GM23338 (cell line): ENCODE measurements around the gene PHTF2. TPM values are rescaled to one million over a fixed set of nuclear protein-coding genes. Genes with fewer than 3 reads are reported as not detected.
A peak's percentile ranks its signal among the peaks of the same experiment; 100 is the strongest.

Experiments used
- ATAC-seq: fragments of 200-7000 bp; cut with Tn5 transposase; 3 replicates; pipeline ENCODE4 v1.9.1; 2020
- DNase-seq: peaks from one replicate; pipeline ENCODE4 v3.0.0-alpha.2; 2015; ENCODE audit warnings: low spot score
- H2AFZ ChIP-seq: fragments of 200-600 bp; sonication (generic); 2 replicates; pipeline ENCODE4 v1.8.0; 2016; ENCODE audit warnings: antibody characterized with exemption, mild to moderate bottlenecking, moderate library complexity
- H3F3A ChIP-seq: fragments of 200-600 bp; sonication (generic); replicated peaks from 2 replicates; pipeline ENCODE4 v1.8.0; 2017; ENCODE audit warnings: antibody characterized with exemption, mixed run types, low read depth
- H3K27ac ChIP-seq: fragments of 200-600 bp; sonication (generic); 2 replicates; pipeline ENCODE4 v1.6.1; 2016; ENCODE audit warnings: low read depth
- H3K27me3 ChIP-seq: fragments of 200-600 bp; sonication (generic); 2 replicates; pipeline ENCODE4 v1.8.0; 2016; ENCODE audit warnings: mild to moderate bottlenecking, mixed run types, moderate library complexity; ENCODE audit not compliant: insufficient read depth
- H3K36me3 ChIP-seq: fragments of 200-600 bp; sonication (generic); 2 replicates; pipeline ENCODE4 v1.8.0; 2016; ENCODE audit warnings: mild to moderate bottlenecking; ENCODE audit not compliant: insufficient read depth
- H3K4me1 ChIP-seq: fragments of 200-600 bp; sonication (generic); 2 replicates; pipeline ENCODE4 v1.8.0; 2016; ENCODE audit warnings: mild to moderate bottlenecking, moderate library complexity; ENCODE audit not compliant: insufficient read depth
- H3K4me2 ChIP-seq: fragments of 200-600 bp; sonication (generic); 2 replicates; pipeline ENCODE4 v1.7.1; 2017; ENCODE audit warnings: mixed run types
- H3K4me3 ChIP-seq: fragments of 200-600 bp; sonication (generic); 2 replicates; pipeline ENCODE4 v1.6.1; 2016; ENCODE audit warnings: mixed run types
- H3K79me2 ChIP-seq: fragments of 200-600 bp; sonication (generic); replicated peaks from 2 replicates; pipeline ENCODE4 v1.8.0; 2017; ENCODE audit warnings: mild to moderate bottlenecking; ENCODE audit not compliant: insufficient read depth
- H3K9me2 ChIP-seq: fragments of 200-600 bp; sonication (generic); 2 replicates; pipeline ENCODE4 v1.8.0; 2017; ENCODE audit not compliant: insufficient read depth
- H4K20me1 ChIP-seq: fragments of 200-600 bp; sonication (generic); replicated peaks from 2 replicates; pipeline ENCODE4 v1.8.0; 2017; ENCODE audit warnings: mild to moderate bottlenecking; ENCODE audit not compliant: insufficient read depth
- H3K27ac Mint-ChIP-seq: 2 replicates; pipeline ENCODE4 v1.8.0; 2020; ENCODE audit warnings: inconsistent platforms, mild to moderate bottlenecking, moderate library complexity, mixed read lengths
- H3K27me3 Mint-ChIP-seq: 3 replicates; pipeline ENCODE4 v1.8.0; 2022; ENCODE audit warnings: low read depth, mild to moderate bottlenecking, moderate library complexity, mixed read lengths, inconsistent platforms; ENCODE audit not compliant: insufficient read depth, poor library complexity
- H3K36me3 Mint-ChIP-seq: 3 replicates; pipeline ENCODE4 v1.8.0; 2021; ENCODE audit warnings: low read depth, mild to moderate bottlenecking, inconsistent platforms, moderate library complexity, mixed read lengths
- H3K4me1 Mint-ChIP-seq: 3 replicates; pipeline ENCODE4 v1.8.0; 2020; ENCODE audit warnings: mild to moderate bottlenecking, inconsistent platforms, mixed read lengths
- H3K4me3 Mint-ChIP-seq: 3 replicates; pipeline ENCODE4 v1.8.0; 2021; ENCODE audit warnings: moderate library complexity, mild to moderate bottlenecking, inconsistent platforms, mixed read lengths
- H3K9me3 Mint-ChIP-seq: 3 replicates; pipeline ENCODE4 v1.8.0; 2020; ENCODE audit warnings: moderate library complexity, mild to moderate bottlenecking, inconsistent platforms, mixed read lengths
- EZH2phosphoT487 ChIP-seq: fragments of 200-600 bp; sonication (generic); IDR thresholded peaks from one replicate; pipeline ENCODE4 v1.8.1; 2018; ENCODE audit warnings: antibody characterized with exemption; ENCODE audit not compliant: unreplicated experiment
- NANOG ChIP-seq: IDR thresholded peaks from 2 replicates; pipeline ENCODE4 v1.6.1; 2016; ENCODE audit warnings: antibody characterized with exemption, borderline replicate concordance
- ZNF331 ChIP-seq: fragments of 250-450 bp; sonication (Bioruptor Pico); IDR thresholded peaks from 2 replicates; pipeline ENCODE4 v1.5.0; 2020; ENCODE audit warnings: low read depth, mild to moderate bottlenecking, moderate library complexity
- polyA plus RNA-seq: library from polyadenylated mRNA; unstranded; fragments of >200 nt; fragmentation: Nextera tagmentation; extraction: Ambion mirVana; gene quantifications from 2 replicates; pipeline ENCODE4 v1.2.1, GENCODE V29; 2016
- total RNA-seq: library from RNA; depleted of rRNA; stranded (reverse); fragments of >200 nt; shearing (Covaris generic); gene quantifications from 2 replicates; pipeline ENCODE4 v1.2.3, GENCODE V29; 2014
- TF ChIP-seq, protein P1 (sequence below): IDR thresholded peaks from 2 replicates; pipeline ENCODE4 v1.6.1; 2016; ENCODE audit warnings: antibody characterized with exemption
- TF ChIP-seq, protein P2 (sequence below): IDR thresholded peaks from one replicate; pipeline ENCODE4 v1.6.1; 2018; ENCODE audit warnings: antibody characterized with exemption; ENCODE audit not compliant: unreplicated experiment
- TF ChIP-seq, protein P3 (sequence below), 2 experiments: fragments of 200-600 bp in 1 of 2; sonication (generic) in 1 of 2; conservative IDR thresholded peaks; 2 replicates each; pipeline versions ENCODE4 v1.5.1 to v1.6.1; 2016 to 2017; ENCODE audit warnings: antibody characterized with exemption in 2 of 2, low read depth in 2 of 2, mild to moderate bottlenecking in 2 of 2, moderate library complexity in 1 of 2

Gene PHTF2
- total and polyA plus RNA-seq, 2 experiments from 2014 or later = 14.6 to 24.1 TPM

DNA sequence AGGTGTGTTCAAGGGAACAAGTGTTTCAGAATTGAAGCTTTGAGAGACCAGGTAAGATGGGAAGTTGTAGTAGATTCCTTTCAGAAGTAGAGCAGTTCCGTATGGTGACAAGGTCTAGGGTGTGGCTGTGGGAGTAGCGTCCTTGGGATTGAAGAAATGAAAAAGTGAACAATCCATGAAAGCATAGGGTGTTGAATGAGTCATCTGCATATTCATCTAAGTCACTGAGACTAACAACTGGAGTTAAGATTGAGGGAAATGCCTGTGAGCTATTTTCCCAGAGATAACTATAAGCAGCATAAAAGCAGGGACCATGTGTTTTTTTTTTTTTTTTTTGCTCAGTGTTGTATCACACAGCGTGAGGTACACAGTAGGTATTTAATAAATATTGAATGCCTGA is 134.8 kb downstream of the PHTF2 start (continued):
- TF ChIP-seq, protein P1, sequence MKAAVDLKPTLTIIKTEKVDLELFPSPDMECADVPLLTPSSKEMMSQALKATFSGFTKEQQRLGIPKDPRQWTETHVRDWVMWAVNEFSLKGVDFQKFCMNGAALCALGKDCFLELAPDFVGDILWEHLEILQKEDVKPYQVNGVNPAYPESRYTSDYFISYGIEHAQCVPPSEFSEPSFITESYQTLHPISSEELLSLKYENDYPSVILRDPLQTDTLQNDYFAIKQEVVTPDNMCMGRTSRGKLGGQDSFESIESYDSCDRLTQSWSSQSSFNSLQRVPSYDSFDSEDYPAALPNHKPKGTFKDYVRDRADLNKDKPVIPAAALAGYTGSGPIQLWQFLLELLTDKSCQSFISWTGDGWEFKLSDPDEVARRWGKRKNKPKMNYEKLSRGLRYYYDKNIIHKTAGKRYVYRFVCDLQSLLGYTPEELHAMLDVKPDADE = no peak
- TF ChIP-seq, protein P2, sequence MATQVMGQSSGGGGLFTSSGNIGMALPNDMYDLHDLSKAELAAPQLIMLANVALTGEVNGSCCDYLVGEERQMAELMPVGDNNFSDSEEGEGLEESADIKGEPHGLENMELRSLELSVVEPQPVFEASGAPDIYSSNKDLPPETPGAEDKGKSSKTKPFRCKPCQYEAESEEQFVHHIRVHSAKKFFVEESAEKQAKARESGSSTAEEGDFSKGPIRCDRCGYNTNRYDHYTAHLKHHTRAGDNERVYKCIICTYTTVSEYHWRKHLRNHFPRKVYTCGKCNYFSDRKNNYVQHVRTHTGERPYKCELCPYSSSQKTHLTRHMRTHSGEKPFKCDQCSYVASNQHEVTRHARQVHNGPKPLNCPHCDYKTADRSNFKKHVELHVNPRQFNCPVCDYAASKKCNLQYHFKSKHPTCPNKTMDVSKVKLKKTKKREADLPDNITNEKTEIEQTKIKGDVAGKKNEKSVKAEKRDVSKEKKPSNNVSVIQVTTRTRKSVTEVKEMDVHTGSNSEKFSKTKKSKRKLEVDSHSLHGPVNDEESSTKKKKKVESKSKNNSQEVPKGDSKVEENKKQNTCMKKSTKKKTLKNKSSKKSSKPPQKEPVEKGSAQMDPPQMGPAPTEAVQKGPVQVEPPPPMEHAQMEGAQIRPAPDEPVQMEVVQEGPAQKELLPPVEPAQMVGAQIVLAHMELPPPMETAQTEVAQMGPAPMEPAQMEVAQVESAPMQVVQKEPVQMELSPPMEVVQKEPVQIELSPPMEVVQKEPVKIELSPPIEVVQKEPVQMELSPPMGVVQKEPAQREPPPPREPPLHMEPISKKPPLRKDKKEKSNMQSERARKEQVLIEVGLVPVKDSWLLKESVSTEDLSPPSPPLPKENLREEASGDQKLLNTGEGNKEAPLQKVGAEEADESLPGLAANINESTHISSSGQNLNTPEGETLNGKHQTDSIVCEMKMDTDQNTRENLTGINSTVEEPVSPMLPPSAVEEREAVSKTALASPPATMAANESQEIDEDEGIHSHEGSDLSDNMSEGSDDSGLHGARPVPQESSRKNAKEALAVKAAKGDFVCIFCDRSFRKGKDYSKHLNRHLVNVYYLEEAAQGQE = no peak

DNA sequence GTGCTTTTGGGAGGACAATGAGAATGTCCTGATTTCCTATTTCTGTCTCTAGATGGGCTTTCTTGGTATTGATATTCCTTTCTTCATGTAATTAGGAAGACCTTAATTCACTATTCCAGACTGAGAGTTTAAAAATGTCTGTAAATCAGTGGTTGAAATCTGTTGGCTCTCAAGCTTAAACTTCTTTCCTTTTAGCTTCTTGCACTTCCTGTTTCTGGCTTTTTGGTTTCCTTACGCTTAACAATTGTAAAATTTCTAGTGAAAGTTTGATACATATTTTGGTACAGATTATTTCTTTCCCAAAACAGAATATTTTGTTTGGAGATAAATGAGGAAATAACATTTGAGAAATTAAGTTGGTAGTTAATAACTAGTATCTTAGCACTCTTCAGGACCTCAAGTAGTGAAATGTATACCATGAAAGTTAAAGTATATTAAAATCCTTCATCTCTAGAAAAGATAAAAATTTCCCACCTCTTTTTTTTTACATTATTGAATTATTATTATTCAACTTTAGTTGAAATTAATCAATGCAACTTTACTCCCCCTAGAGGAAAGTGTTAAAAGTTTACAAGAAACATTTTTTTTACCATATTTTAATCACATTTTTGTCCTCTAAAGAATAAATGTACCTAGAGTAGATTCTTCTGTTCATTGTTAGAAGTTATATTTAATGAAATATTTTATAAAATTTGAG is 137.2 kb downstream of the PHTF2 start:
- Histone ChIP-seq H3K36me3 (no peaks in the 10 kb centered on the region), H3K4me3 (no peak overlapping the region), H3K4me2 (no peak overlapping the region), H3K27ac (no peak overlapping the region), H3K9me2 (no peaks in the 10 kb centered on the region), H4K20me1 (no peaks in the 10 kb centered on the region), H3K4me1 (peaks cover 9% of the 10 kb centered on the region), H3F3A (no peaks in the 10 kb centered on the region), H3K27me3 (no peaks in the 10 kb centered on the region), H2AFZ (no peak overlapping the region), H3K79me2 (no peaks in the 10 kb centered on the region)
- no peak for DNase-seq
- peaks cover 2% of the 10 kb centered on the region for H3K27me3 Mint-ChIP-seq
- no peak for ATAC-seq
- H3K36me3 Mint-ChIP-seq = no peaks in the 10 kb centered on the region
- TF ChIP-seq NANOG = no peak
- TF ChIP-seq, protein P3, sequence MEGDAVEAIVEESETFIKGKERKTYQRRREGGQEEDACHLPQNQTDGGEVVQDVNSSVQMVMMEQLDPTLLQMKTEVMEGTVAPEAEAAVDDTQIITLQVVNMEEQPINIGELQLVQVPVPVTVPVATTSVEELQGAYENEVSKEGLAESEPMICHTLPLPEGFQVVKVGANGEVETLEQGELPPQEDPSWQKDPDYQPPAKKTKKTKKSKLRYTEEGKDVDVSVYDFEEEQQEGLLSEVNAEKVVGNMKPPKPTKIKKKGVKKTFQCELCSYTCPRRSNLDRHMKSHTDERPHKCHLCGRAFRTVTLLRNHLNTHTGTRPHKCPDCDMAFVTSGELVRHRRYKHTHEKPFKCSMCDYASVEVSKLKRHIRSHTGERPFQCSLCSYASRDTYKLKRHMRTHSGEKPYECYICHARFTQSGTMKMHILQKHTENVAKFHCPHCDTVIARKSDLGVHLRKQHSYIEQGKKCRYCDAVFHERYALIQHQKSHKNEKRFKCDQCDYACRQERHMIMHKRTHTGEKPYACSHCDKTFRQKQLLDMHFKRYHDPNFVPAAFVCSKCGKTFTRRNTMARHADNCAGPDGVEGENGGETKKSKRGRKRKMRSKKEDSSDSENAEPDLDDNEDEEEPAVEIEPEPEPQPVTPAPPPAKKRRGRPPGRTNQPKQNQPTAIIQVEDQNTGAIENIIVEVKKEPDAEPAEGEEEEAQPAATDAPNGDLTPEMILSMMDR (conservative IDR thresholded peaks at IDR 0.05; ENCODE audit: low read depth in 2 of 2) = peak in 1 of 2 experiments; percentile 61; a peak in 2 of 4 replicates
- H3K9me3 Mint-ChIP-seq = no peaks in the 10 kb centered on the region
- H3K4me1 Mint-ChIP-seq = peaks cover 13% of the 10 kb centered on the region
- no peak overlapping the region for H3K27ac Mint-ChIP-seq
- H3K4me3 Mint-ChIP-seq = no peak overlapping the region

DNA sequence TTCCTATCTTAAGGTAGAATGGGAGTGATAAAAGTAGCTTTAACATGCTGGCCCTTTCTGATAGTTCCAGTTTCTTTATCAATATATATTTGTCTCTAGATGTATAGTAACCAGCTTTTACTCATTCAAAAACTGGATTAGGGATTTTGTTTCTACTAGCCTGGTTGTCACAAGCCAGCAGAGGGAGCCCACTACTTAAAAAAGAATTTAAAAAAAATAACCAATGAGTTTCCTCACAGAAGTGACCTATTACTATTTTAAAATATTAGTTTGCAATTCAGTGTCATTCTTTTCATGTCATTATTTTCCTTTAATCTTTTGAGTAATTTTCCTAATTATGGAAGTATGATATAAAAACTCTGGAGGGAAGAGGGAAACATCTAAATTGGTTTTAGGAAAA is 142.1 kb downstream of the PHTF2 start:
- H3K4me1 Mint-ChIP-seq = peaks cover 3% of the 10 kb centered on the region; the same call in 2 of the 3 replicates

More for the DNA sequence above, 142.1 kb downstream of the PHTF2 start:
- H3K27ac Mint-ChIP-seq = no peak overlapping the region
- Histone ChIP-seq H3K4me1 (no peaks in the 10 kb centered on the region), H3K9me2 (no peaks in the 10 kb centered on the region), H4K20me1 (no peaks in the 10 kb centered on the region), H3K27me3 (no peaks in the 10 kb centered on the region), H3K36me3 (no peaks in the 10 kb centered on the region), H3K27ac (no peak overlapping the region), H3F3A (no peaks in the 10 kb centered on the region), H2AFZ (no peak overlapping the region), H3K4me3 (no peak overlapping the region), H3K79me2 (no peaks in the 10 kb centered on the region), H3K4me2 (no peak overlapping the region)
- DNase-seq = peak; percentile 64
- H3K27me3 Mint-ChIP-seq = no peaks in the 10 kb centered on the region
- ATAC-seq = no peak
- H3K36me3 Mint-ChIP-seq = no peaks in the 10 kb centered on the region
- no peaks in the 10 kb centered on the region for H3K9me3 Mint-ChIP-seq
- TF ChIP-seq ZNF331 (CRISPR knock-in tag) = no peak
- TF ChIP-seq, protein P3 (conservative IDR thresholded peaks at IDR 0.05; ENCODE audit: low read depth in 2 of 2) = peak; percentile 55 to 90
- TF ChIP-seq EZH2phosphoT487 = no peak
- H3K4me3 Mint-ChIP-seq = no peak overlapping the region
